Activated CD8-positive, alpha-beta memory T cell treated with anti-CD3 and anti-CD28 coated beads, Interleukin-2, amount 10 ng/mL, durations not matched to agents 7 days and 5 days (primary cell): ENCODE measurements around the gene PPP6R1. TPM values are rescaled to one million over a fixed set of nuclear protein-coding genes. Genes with fewer than 3 reads are reported as not detected.

Experiments
- ATAC-seq: fragments of 150-1000 bp; cut with Tn5 transposase; one replicate; pipeline ENCODE4 v1.10.0; 2021; ENCODE audit warnings: moderate library complexity
- CTCF ChIA-PET: fragments of 350-600 bp; sonication (Branson Sonifier 250); formaldehyde crosslinking; loops from one replicate; lab custom pipeline; 2021; ENCODE audit warnings: antibody characterized with exemption; lab: Charles Lee
- DNase-seq: peaks from one replicate; pipeline ENCODE4 v3.0.0-alpha.2; 2020
- H3K27ac Mint-ChIP-seq: one replicate; pipeline ENCODE4 v1.8.0; 2021; ENCODE audit warnings: mild to moderate bottlenecking, mixed read lengths
- H3K27me3 Mint-ChIP-seq: one replicate; pipeline ENCODE4 v1.8.0; 2021; ENCODE audit warnings: mixed read lengths
- H3K36me3 Mint-ChIP-seq: one replicate; pipeline ENCODE4 v1.8.0; 2021; ENCODE audit warnings: mild to moderate bottlenecking, mixed read lengths
- H3K4me1 Mint-ChIP-seq: one replicate; pipeline ENCODE4 v1.8.0; 2021; ENCODE audit warnings: mixed read lengths
- H3K4me3 Mint-ChIP-seq: one replicate; pipeline ENCODE4 v1.8.0; 2021; ENCODE audit warnings: mild to moderate bottlenecking, moderate library complexity, mixed read lengths
- H3K9me3 Mint-ChIP-seq: one replicate; pipeline ENCODE4 v1.8.0; 2022; ENCODE audit warnings: low read depth, mixed read lengths
- microRNA-seq: library from miRNA; unstranded; fragments of <30 nt; microRNA quantifications from one replicate; pipeline ENCODE4 v1.2.0, GENCODE V29; 2022
- total RNA-seq, 2 experiments: library from RNA; stranded (reverse); gene quantifications; one replicate each; pipeline ENCODE4 v1.2.3, GENCODE V29; 2021

PPP6R1 gene
- total RNA-seq, 2 experiments from 2014 or later, result 263 to 291 TPM

- Mint-ChIP-seq H3K27me3 (peaks cover 48% of the 10 kb centered on the region), H3K4me1 (peaks cover 27% of the 10 kb centered on the region), H3K27ac (no peak overlapping the region), H3K9me3 (no peaks in the 10 kb centered on the region), H3K4me3 (no peak overlapping the region), H3K36me3 (no peaks in the 10 kb centered on the region)
- no peak for ATAC-seq
- DNase-seq, result no peak
- CTCF ChIA-PET, result interaction anchor here (4.0 kb wide), 1 partner anchor 21 kb away, joined by 17 read pairs; no protein-coding TSS in a partner anchor
Measured at GRCh38 chr19:55181740-55182139, 77.1 kb downstream of the PPP6R1 start.

Small RNAs within 50 kb of the gene (microRNA-seq; reads per million reads assigned to microRNA genes)
- gene MIR6802, result 3.8 reads per million
- 5.5 reads per million, percentile 15 among the genes with 10 or more reads in this experiment for gene MIR6803
- gene MIR6804, result 4.3 reads per million, percentile 5 among the genes with 10 or more reads in this experiment

Other genes with a start within 250 kb of the PPP6R1 start
- under 1 TPM in 1 of 2 experiments, not detected in 1; 0.55 TPM for gene GP6, start 220.8 kb downstream of the PPP6R1 start, total RNA-seq
- gene RDH13, start 195.9 kb downstream of the PPP6R1 start, total RNA-seq, result 10 to 100 TPM; 18.9 to 23.9 TPM
- gene EPS8L1, start 183.1 kb downstream of the PPP6R1 start, total RNA-seq, result 1 to 10 TPM; 4.5 to 9.8 TPM
- gene PPP1R12C, start 141.4 kb downstream of the PPP6R1 start, total RNA-seq, result 100 to 1,000 TPM; 134 to 144 TPM
- gene TNNT1, start 109.8 kb downstream of the PPP6R1 start, total RNA-seq, result 1 to 10 TPM in 1 of 2 experiments, under 1 TPM in 1; 0.41 to 1.0 TPM
- gene TNNI3, start 101.3 kb downstream of the PPP6R1 start, total RNA-seq, result not detected
- under 1 TPM in 1 of 2 experiments, not detected in 1; 0.35 TPM for gene DNAAF3, start 92.4 kb downstream of the PPP6R1 start, total RNA-seq
- gene SYT5, start 78.7 kb downstream of the PPP6R1 start, total RNA-seq, result not detected
- gene PTPRH, start 49.5 kb downstream of the PPP6R1 start, total RNA-seq, result not detected
- 10 to 100 TPM; 10.4 to 16.0 TPM for gene TMEM86B, start 30.3 kb downstream of the PPP6R1 start, total RNA-seq
- gene HSPBP1, start 21.1 kb upstream of the PPP6R1 start, total RNA-seq, result 10 to 100 TPM; 35.0 to 38.2 TPM
- gene BRSK1, start 25.0 kb upstream of the PPP6R1 start, total RNA-seq, result 1 to 10 TPM; 6.9 to 9.1 TPM
- 1 to 10 TPM; 1.2 to 2.4 TPM for gene TMEM150B, start 66.3 kb upstream of the PPP6R1 start, total RNA-seq
- 10 to 100 TPM; 26.4 to 35.3 TPM for gene KMT5C, start 80.9 kb upstream of the PPP6R1 start, total RNA-seq
- gene COX6B2, start 95.7 kb upstream of the PPP6R1 start, total RNA-seq, result 1 to 10 TPM in 1 of 2 experiments, under 1 TPM in 1; 0.19 to 2.0 TPM
- gene GARIN5B, start 104.2 kb upstream of the PPP6R1 start, total RNA-seq, result not detected
- under 1 TPM; 0.50 to 0.68 TPM for gene IL11, start 111.4 kb upstream of the PPP6R1 start, total RNA-seq
- not detected for gene TMEM190, start 117.8 kb upstream of the PPP6R1 start, total RNA-seq
- 10 to 100 TPM; 14.1 to 23.0 TPM for gene TMEM238, start 125.3 kb upstream of the PPP6R1 start, total RNA-seq
- gene RPL28, start 126.9 kb upstream of the PPP6R1 start, total RNA-seq, result 1,000 to 10,000 TPM; 2,244 to 2,759 TPM
- gene UBE2S, start 148.8 kb upstream of the PPP6R1 start, total RNA-seq, result 100 to 1,000 TPM; 311 to 421 TPM
- gene SHISA7, start 184.3 kb upstream of the PPP6R1 start, total RNA-seq, result not detected
- gene ISOC2, start 202.6 kb upstream of the PPP6R1 start, total RNA-seq, result 10 to 100 TPM; 28.2 to 35.7 TPM
- gene C19orf85, start 205.7 kb upstream of the PPP6R1 start, total RNA-seq, result not detected
- gene ZNF628, start 217.6 kb upstream of the PPP6R1 start, total RNA-seq, result 1 to 10 TPM; 8.8 to 8.9 TPM
- 10 to 100 TPM; 14.6 to 23.2 TPM for gene NAT14, start 226.2 kb upstream of the PPP6R1 start, total RNA-seq
- under 1 TPM; 0.68 to 0.79 TPM for gene SSC5D, start 229.4 kb upstream of the PPP6R1 start, total RNA-seq